GM23338 (cell line): ENCODE measurements around the gene CLIC5. TPM values are rescaled to one million over a fixed set of nuclear protein-coding genes. Genes with fewer than 3 reads are reported as not detected.

Experiments used
- ATAC-seq: fragments of 200-7000 bp; cut with Tn5 transposase; 3 replicates; pipeline ENCODE4 v1.9.1; 2020
- DNase-seq: peaks from one replicate; pipeline ENCODE4 v3.0.0-alpha.2; 2015; ENCODE audit warnings: low spot score
- H2AFZ ChIP-seq: fragments of 200-600 bp; sonication (generic); 2 replicates; pipeline ENCODE4 v1.8.0; 2016; ENCODE audit warnings: antibody characterized with exemption, mild to moderate bottlenecking, moderate library complexity
- H3F3A ChIP-seq: fragments of 200-600 bp; sonication (generic); replicated peaks from 2 replicates; pipeline ENCODE4 v1.8.0; 2017; ENCODE audit warnings: antibody characterized with exemption, mixed run types, low read depth
- H3K27ac ChIP-seq: fragments of 200-600 bp; sonication (generic); 2 replicates; pipeline ENCODE4 v1.6.1; 2016; ENCODE audit warnings: low read depth
- H3K27me3 ChIP-seq: fragments of 200-600 bp; sonication (generic); 2 replicates; pipeline ENCODE4 v1.8.0; 2016; ENCODE audit warnings: mild to moderate bottlenecking, mixed run types, moderate library complexity; ENCODE audit not compliant: insufficient read depth
- H3K36me3 ChIP-seq: fragments of 200-600 bp; sonication (generic); 2 replicates; pipeline ENCODE4 v1.8.0; 2016; ENCODE audit warnings: mild to moderate bottlenecking; ENCODE audit not compliant: insufficient read depth
- H3K4me1 ChIP-seq: fragments of 200-600 bp; sonication (generic); 2 replicates; pipeline ENCODE4 v1.8.0; 2016; ENCODE audit warnings: mild to moderate bottlenecking, moderate library complexity; ENCODE audit not compliant: insufficient read depth
- H3K4me2 ChIP-seq: fragments of 200-600 bp; sonication (generic); 2 replicates; pipeline ENCODE4 v1.7.1; 2017; ENCODE audit warnings: mixed run types
- H3K4me3 ChIP-seq: fragments of 200-600 bp; sonication (generic); 2 replicates; pipeline ENCODE4 v1.6.1; 2016; ENCODE audit warnings: mixed run types
- H3K79me2 ChIP-seq: fragments of 200-600 bp; sonication (generic); replicated peaks from 2 replicates; pipeline ENCODE4 v1.8.0; 2017; ENCODE audit warnings: mild to moderate bottlenecking; ENCODE audit not compliant: insufficient read depth
- H3K9me2 ChIP-seq: fragments of 200-600 bp; sonication (generic); 2 replicates; pipeline ENCODE4 v1.8.0; 2017; ENCODE audit not compliant: insufficient read depth
- H4K20me1 ChIP-seq: fragments of 200-600 bp; sonication (generic); replicated peaks from 2 replicates; pipeline ENCODE4 v1.8.0; 2017; ENCODE audit warnings: mild to moderate bottlenecking; ENCODE audit not compliant: insufficient read depth
- H3K27ac Mint-ChIP-seq: 2 replicates; pipeline ENCODE4 v1.8.0; 2020; ENCODE audit warnings: inconsistent platforms, mild to moderate bottlenecking, moderate library complexity, mixed read lengths
- H3K27me3 Mint-ChIP-seq: 3 replicates; pipeline ENCODE4 v1.8.0; 2022; ENCODE audit warnings: low read depth, mild to moderate bottlenecking, moderate library complexity, mixed read lengths, inconsistent platforms; ENCODE audit not compliant: insufficient read depth, poor library complexity
- H3K36me3 Mint-ChIP-seq: 3 replicates; pipeline ENCODE4 v1.8.0; 2021; ENCODE audit warnings: low read depth, mild to moderate bottlenecking, inconsistent platforms, moderate library complexity, mixed read lengths
- H3K4me1 Mint-ChIP-seq: 3 replicates; pipeline ENCODE4 v1.8.0; 2020; ENCODE audit warnings: mild to moderate bottlenecking, inconsistent platforms, mixed read lengths
- H3K4me3 Mint-ChIP-seq: 3 replicates; pipeline ENCODE4 v1.8.0; 2021; ENCODE audit warnings: moderate library complexity, mild to moderate bottlenecking, inconsistent platforms, mixed read lengths
- H3K9me3 Mint-ChIP-seq: 3 replicates; pipeline ENCODE4 v1.8.0; 2020; ENCODE audit warnings: moderate library complexity, mild to moderate bottlenecking, inconsistent platforms, mixed read lengths
- CREB1 ChIP-seq: fragments of 250-450 bp; sonication (Bioruptor Pico); IDR thresholded peaks from 2 replicates; pipeline ENCODE4 v1.5.0; 2020; ENCODE audit warnings: low read depth, mild to moderate bottlenecking, moderate library complexity
- EZH2 ChIP-seq: fragments of 200-600 bp; sonication (generic); IDR thresholded peaks from one replicate; pipeline ENCODE4 v1.8.0; 2017; ENCODE audit warnings: antibody characterized with exemption, mild to moderate bottlenecking, low read depth; ENCODE audit not compliant: unreplicated experiment
- EZH2phosphoT487 ChIP-seq: fragments of 200-600 bp; sonication (generic); IDR thresholded peaks from one replicate; pipeline ENCODE4 v1.8.1; 2018; ENCODE audit warnings: antibody characterized with exemption; ENCODE audit not compliant: unreplicated experiment
- JUNB ChIP-seq: IDR thresholded peaks from one replicate; pipeline ENCODE4 v1.6.1; 2016; ENCODE audit warnings: antibody characterized with exemption; ENCODE audit not compliant: unreplicated experiment
- NANOG ChIP-seq: IDR thresholded peaks from 2 replicates; pipeline ENCODE4 v1.6.1; 2016; ENCODE audit warnings: antibody characterized with exemption, borderline replicate concordance
- POLR2AphosphoS5 ChIP-seq: IDR thresholded peaks from 2 replicates; pipeline ENCODE4 v1.6.1; 2016; ENCODE audit warnings: antibody characterized with exemption, low read depth
- STAT1 ChIP-seq: IDR thresholded peaks from one replicate; pipeline ENCODE4 v1.6.1; 2016; ENCODE audit warnings: antibody characterized with exemption; ENCODE audit not compliant: unreplicated experiment
- ZNF114 ChIP-seq: fragments of 250-450 bp; sonication (Bioruptor Pico); IDR thresholded peaks from 2 replicates; pipeline ENCODE4 v1.5.0; 2020; ENCODE audit warnings: mild to moderate bottlenecking, moderate library complexity
- ZNF331 ChIP-seq: fragments of 250-450 bp; sonication (Bioruptor Pico); IDR thresholded peaks from 2 replicates; pipeline ENCODE4 v1.5.0; 2020; ENCODE audit warnings: low read depth, mild to moderate bottlenecking, moderate library complexity
- polyA plus RNA-seq: library from polyadenylated mRNA; unstranded; fragments of >200 nt; fragmentation: Nextera tagmentation; extraction: Ambion mirVana; gene quantifications from 2 replicates; pipeline ENCODE4 v1.2.1, GENCODE V29; 2016
- total RNA-seq: library from RNA; depleted of rRNA; stranded (reverse); fragments of >200 nt; shearing (Covaris generic); gene quantifications from 2 replicates; pipeline ENCODE4 v1.2.3, GENCODE V29; 2014
- TF ChIP-seq, protein P1 (sequence below): fragments of 250-450 bp; sonication (Bioruptor Pico); IDR thresholded peaks from 2 replicates; pipeline ENCODE4 v1.5.0; 2020; ENCODE audit warnings: mild to moderate bottlenecking, moderate library complexity
- TF ChIP-seq, protein P2 (sequence below), 2 experiments: fragments of 200-600 bp in 1 of 2; sonication (generic) in 1 of 2; conservative IDR thresholded peaks; 2 replicates each; pipeline versions ENCODE4 v1.5.1 to v1.6.1; 2016 to 2017; ENCODE audit warnings: antibody characterized with exemption in 2 of 2, low read depth in 2 of 2, mild to moderate bottlenecking in 2 of 2, moderate library complexity in 1 of 2
- TF ChIP-seq, protein P3 (sequence below): IDR thresholded peaks from 2 replicates; pipeline ENCODE4 v1.6.1; 2016; ENCODE audit warnings: antibody characterized with exemption
- TF ChIP-seq, protein P4 (sequence below): IDR thresholded peaks from one replicate; pipeline ENCODE4 v1.6.1; 2018; ENCODE audit warnings: antibody characterized with exemption; ENCODE audit not compliant: unreplicated experiment

The CLIC5 gene
- total and polyA plus RNA-seq, 2 experiments from 2014 or later, result 0.08 TPM; not detected in 1

DNA sequence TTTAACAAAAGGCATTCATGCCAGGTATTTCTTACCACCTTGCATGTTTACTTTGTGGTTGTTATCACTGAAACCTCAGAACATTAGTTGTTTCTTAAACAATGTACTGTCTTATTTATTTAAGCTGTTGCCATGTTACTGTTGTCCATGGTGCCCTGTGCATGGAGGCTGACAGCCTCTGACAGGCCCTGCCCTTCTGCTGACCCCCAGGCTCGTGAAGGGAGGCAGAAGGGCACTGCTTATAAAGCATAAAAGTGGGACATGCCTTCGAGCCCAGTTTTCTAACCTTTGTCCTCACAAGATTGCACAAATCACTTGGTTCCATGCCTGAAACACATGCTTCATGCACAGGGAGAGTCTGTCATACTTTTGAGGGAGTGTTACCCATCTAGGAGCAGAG, 46.7 kb upstream of the CLIC5 start:
- Histone ChIP-seq H3K4me2 (no peak overlapping the region), H3K36me3 (no peaks in the 10 kb centered on the region), H3K9me2 (peaks cover 9% of the 10 kb centered on the region; the same call in 1 of the 2 replicates), H3F3A (no peaks in the 10 kb centered on the region), H3K27me3 (no peaks in the 10 kb centered on the region), H3K4me1 (no peaks in the 10 kb centered on the region), H3K27ac (no peak overlapping the region), H3K79me2 (no peaks in the 10 kb centered on the region), H4K20me1 (no peaks in the 10 kb centered on the region), H2AFZ (no peak overlapping the region), H3K4me3 (no peak overlapping the region)
- no peak for TF ChIP-seq STAT1
- TF ChIP-seq NANOG, result no peak
- TF ChIP-seq, protein P1, sequence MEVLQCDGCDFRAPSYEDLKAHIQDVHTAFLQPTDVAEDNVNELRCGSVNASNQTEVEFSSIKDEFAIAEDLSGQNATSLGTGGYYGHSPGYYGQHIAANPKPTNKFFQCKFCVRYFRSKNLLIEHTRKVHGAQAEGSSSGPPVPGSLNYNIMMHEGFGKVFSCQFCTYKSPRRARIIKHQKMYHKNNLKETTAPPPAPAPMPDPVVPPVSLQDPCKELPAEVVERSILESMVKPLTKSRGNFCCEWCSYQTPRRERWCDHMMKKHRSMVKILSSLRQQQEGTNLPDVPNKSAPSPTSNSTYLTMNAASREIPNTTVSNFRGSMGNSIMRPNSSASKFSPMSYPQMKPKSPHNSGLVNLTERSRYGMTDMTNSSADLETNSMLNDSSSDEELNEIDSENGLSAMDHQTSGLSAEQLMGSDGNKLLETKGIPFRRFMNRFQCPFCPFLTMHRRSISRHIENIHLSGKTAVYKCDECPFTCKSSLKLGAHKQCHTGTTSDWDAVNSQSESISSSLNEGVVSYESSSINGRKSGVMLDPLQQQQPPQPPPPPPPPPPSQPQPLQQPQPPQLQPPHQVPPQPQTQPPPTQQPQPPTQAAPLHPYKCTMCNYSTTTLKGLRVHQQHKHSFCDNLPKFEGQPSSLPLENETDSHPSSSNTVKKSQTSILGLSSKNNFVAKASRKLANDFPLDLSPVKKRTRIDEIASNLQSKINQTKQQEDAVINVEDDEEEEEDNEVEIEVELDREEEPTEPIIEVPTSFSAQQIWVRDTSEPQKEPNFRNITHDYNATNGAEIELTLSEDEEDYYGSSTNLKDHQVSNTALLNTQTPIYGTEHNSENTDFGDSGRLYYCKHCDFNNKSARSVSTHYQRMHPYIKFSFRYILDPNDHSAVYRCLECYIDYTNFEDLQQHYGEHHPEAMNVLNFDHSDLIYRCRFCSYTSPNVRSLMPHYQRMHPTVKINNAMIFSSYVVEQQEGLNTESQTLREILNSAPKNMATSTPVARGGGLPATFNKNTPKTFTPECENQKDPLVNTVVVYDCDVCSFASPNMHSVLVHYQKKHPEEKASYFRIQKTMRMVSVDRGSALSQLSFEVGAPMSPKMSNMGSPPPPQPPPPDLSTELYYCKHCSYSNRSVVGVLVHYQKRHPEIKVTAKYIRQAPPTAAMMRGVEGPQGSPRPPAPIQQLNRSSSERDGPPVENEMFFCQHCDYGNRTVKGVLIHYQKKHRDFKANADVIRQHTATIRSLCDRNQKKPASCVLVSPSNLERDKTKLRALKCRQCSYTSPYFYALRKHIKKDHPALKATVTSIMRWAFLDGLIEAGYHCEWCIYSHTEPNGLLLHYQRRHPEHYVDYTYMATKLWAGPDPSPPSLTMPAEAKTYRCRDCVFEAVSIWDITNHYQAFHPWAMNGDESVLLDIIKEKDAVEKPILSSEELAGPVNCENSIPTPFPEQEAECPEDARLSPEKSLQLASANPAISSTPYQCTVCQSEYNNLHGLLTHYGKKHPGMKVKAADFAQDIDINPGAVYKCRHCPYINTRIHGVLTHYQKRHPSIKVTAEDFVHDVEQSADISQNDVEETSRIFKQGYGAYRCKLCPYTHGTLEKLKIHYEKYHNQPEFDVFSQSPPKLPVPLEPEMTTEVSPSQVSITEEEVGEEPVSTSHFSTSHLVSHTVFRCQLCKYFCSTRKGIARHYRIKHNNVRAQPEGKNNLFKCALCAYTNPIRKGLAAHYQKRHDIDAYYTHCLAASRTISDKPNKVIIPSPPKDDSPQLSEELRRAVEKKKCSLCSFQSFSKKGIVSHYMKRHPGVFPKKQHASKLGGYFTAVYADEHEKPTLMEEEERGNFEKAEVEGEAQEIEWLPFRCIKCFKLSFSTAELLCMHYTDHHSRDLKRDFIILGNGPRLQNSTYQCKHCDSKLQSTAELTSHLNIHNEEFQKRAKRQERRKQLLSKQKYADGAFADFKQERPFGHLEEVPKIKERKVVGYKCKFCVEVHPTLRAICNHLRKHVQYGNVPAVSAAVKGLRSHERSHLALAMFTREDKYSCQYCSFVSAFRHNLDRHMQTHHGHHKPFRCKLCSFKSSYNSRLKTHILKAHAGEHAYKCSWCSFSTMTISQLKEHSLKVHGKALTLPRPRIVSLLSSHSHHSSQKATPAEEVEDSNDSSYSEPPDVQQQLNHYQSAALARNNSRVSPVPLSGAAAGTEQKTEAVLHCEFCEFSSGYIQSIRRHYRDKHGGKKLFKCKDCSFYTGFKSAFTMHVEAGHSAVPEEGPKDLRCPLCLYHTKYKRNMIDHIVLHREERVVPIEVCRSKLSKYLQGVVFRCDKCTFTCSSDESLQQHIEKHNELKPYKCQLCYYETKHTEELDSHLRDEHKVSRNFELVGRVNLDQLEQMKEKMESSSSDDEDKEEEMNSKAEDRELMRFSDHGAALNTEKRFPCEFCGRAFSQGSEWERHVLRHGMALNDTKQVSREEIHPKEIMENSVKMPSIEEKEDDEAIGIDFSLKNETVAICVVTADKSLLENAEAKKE (CRISPR knock-in tag), result no peak
- no peak for TF ChIP-seq ZNF331 (CRISPR knock-in tag)
- no peak for TF ChIP-seq EZH2
- TF ChIP-seq, protein P2, sequence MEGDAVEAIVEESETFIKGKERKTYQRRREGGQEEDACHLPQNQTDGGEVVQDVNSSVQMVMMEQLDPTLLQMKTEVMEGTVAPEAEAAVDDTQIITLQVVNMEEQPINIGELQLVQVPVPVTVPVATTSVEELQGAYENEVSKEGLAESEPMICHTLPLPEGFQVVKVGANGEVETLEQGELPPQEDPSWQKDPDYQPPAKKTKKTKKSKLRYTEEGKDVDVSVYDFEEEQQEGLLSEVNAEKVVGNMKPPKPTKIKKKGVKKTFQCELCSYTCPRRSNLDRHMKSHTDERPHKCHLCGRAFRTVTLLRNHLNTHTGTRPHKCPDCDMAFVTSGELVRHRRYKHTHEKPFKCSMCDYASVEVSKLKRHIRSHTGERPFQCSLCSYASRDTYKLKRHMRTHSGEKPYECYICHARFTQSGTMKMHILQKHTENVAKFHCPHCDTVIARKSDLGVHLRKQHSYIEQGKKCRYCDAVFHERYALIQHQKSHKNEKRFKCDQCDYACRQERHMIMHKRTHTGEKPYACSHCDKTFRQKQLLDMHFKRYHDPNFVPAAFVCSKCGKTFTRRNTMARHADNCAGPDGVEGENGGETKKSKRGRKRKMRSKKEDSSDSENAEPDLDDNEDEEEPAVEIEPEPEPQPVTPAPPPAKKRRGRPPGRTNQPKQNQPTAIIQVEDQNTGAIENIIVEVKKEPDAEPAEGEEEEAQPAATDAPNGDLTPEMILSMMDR (conservative IDR thresholded peaks at IDR 0.05; ENCODE audit: low read depth in 2 of 2), result no peak
- TF ChIP-seq JUNB, result no peak
- TF ChIP-seq POLR2AphosphoS5, result no peak
- no peak for TF ChIP-seq EZH2phosphoT487
- TF ChIP-seq, protein P3, sequence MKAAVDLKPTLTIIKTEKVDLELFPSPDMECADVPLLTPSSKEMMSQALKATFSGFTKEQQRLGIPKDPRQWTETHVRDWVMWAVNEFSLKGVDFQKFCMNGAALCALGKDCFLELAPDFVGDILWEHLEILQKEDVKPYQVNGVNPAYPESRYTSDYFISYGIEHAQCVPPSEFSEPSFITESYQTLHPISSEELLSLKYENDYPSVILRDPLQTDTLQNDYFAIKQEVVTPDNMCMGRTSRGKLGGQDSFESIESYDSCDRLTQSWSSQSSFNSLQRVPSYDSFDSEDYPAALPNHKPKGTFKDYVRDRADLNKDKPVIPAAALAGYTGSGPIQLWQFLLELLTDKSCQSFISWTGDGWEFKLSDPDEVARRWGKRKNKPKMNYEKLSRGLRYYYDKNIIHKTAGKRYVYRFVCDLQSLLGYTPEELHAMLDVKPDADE, result no peak
- no peak for TF ChIP-seq ZNF114 (CRISPR knock-in tag)
- TF ChIP-seq, protein P4, sequence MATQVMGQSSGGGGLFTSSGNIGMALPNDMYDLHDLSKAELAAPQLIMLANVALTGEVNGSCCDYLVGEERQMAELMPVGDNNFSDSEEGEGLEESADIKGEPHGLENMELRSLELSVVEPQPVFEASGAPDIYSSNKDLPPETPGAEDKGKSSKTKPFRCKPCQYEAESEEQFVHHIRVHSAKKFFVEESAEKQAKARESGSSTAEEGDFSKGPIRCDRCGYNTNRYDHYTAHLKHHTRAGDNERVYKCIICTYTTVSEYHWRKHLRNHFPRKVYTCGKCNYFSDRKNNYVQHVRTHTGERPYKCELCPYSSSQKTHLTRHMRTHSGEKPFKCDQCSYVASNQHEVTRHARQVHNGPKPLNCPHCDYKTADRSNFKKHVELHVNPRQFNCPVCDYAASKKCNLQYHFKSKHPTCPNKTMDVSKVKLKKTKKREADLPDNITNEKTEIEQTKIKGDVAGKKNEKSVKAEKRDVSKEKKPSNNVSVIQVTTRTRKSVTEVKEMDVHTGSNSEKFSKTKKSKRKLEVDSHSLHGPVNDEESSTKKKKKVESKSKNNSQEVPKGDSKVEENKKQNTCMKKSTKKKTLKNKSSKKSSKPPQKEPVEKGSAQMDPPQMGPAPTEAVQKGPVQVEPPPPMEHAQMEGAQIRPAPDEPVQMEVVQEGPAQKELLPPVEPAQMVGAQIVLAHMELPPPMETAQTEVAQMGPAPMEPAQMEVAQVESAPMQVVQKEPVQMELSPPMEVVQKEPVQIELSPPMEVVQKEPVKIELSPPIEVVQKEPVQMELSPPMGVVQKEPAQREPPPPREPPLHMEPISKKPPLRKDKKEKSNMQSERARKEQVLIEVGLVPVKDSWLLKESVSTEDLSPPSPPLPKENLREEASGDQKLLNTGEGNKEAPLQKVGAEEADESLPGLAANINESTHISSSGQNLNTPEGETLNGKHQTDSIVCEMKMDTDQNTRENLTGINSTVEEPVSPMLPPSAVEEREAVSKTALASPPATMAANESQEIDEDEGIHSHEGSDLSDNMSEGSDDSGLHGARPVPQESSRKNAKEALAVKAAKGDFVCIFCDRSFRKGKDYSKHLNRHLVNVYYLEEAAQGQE, result no peak
- TF ChIP-seq CREB1, result no peak
- Mint-ChIP-seq H3K27ac (no peak overlapping the region), H3K4me1 (no peaks in the 10 kb centered on the region), H3K9me3 (peaks cover 7% of the 10 kb centered on the region), H3K27me3 (no peaks in the 10 kb centered on the region), H3K4me3 (no peak overlapping the region), H3K36me3 (peaks cover 1% of the 10 kb centered on the region; the same call in 1 of the 3 replicates)
- ATAC-seq (no peak), DNase-seq (no peak)
